ENCODE results near the gene BEST2.
A peak's percentile ranks its signal among the peaks of the same experiment; 100 is the strongest.

BEST2 gene

DNA sequence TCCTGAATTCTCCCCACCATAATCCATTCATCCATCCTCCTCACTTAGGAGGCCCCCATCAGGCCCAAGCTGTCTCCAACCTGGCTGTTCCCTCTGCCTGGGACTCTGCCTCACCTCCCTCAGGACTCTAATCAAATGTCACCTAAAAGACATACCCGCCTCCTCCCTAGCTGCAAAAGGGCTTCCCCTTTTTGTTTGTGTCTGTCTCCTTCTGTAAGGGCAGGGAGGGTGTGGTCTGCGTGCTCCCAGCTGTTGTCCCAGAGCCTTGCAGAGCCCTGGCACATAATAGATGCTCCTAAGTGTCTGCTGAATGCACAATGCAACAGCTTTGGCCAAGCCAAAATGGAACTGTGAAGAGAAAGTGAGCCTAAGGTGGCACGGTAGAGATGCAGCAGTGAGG is 21.5 kb upstream of the BEST2 start:
- DNase-seq (ENCODE audit: low spot score) (no peak), FAIRE-seq (no peak)

- FAIRE-seq (no peak), DNase-seq (ENCODE audit: low spot score) (no peak)
Measured at GRCh38 chr19:12731337-12731736, 20.3 kb upstream of the BEST2 start.

DNA sequence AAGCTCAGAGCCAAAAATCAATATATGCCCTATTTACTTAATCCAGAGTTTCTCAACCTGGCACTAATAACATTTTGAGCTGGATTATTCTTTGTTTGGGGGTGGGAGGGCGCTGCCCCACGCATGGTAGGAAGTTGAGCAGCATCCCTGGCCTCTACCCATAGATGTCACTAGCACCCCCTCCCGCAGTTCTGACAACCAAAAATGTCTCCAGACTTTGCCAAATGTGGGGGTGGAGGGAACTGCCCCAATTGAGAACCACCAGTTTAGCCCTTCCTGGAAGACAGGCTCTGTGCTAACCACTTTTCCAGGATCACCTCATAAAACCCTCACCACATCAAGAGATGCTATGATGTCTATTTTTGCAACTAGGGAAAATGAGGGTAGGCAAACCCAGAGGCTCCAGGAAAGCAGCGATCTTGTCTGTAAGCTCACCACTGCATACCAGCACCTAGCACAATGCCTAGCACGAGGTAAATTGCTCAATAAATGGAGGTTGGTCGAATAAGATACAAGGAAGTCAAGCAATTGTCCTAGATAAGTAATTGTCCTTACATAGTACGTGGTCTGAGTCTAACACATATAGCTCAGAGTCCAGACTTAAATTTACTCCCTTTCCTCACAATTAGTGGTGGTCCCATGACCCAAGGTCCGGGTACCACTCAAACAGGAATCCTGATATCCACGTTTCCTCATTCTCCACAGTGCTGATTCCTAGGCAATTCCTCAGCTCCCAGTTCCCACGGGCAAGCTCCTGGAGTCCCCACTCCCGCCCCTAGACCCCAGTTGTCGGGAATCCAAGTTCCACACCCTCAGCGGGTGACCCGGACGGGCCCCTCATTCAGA is 18.0 kb upstream of the BEST2 start:
- FAIRE-seq, result no peak
- DNase-seq (ENCODE audit: low spot score), result peak; percentile 10

GRCh38 chr19:12736995-12737834 is 14.4 kb upstream of the BEST2 start, which contains the start of gene GET3:
GET3 (plus strand) TSS chr19:12737497; CDS start chr19:12737506, 9 bp downstream.
- FAIRE-seq (peak; percentile 98), DNase-seq (ENCODE audit: low spot score) (peak; percentile 100)

- DNase-seq (ENCODE audit: low spot score), result no peak
- FAIRE-seq, result no peak
Measured at GRCh38 chr19:12737835-12738351, 13.7 kb upstream of the BEST2 start.

DNA sequence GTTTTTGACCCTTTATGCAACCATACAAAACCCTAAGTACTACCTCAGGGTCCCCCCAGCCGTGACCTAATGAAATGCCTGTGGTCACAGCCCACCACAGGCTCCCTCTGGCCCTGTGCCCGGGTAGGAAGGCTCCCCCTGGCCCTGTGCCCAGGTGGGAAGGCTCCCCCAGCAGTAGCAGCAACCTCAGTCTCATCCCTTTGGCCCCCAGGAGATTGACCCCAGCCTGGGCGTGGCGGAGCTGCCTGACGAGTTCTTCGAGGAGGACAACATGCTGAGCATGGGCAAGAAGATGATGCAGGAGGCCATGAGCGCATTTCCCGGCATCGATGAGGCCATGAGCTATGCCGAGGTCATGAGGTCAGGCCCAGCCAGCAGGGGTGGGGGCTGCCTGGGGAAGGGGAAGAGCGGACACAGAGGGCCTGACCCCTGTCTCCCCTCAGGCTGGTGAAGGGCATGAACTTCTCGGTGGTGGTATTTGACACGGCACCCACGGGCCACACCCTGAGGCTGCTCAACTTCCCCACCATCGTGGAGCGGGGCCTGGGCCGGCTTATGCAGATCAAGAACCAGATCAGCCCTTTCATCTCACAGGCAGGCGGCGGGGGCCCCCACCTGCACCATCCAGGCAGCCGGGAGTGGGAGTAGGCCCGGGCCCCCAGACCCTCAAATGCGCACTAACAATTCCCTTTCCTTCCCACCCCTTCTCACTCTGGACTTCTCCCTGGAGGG is 6.3 kb upstream of the BEST2 start:
- FAIRE-seq (peak; percentile 83), DNase-seq (ENCODE audit: low spot score) (peak; percentile 66)

- FAIRE-seq (no peak), DNase-seq (ENCODE audit: low spot score) (no peak)
Measured at GRCh38 chr19:12748489-12748888, 3.1 kb upstream of the BEST2 start.

GRCh38 chr19:12749938-12750521 is 1.6 kb upstream of the BEST2 start:
- no peak for DNase-seq (ENCODE audit: low spot score)
- no peak for FAIRE-seq

DNA sequence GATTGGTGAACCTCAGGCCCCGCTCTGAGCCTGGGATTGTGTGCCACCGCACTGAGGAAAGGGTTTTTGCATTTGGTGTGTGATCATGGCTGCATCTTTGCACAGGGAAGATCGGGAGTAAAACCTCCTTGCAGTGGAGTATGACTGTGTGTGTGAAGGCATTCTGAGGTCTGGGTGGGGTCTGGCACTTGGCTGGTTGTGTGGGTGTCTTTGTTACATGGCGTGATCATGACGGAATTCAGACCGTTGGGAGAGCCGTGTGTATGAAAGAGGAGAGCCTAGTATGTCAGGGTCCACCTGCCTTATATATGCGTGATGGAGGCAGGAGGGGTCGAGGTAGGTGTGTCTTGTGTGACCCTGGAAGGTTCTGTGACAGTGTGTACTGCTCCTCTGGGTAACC is 740 bp upstream of the BEST2 start:
- no peak for DNase-seq (ENCODE audit: low spot score)
- no peak for FAIRE-seq

DNA sequence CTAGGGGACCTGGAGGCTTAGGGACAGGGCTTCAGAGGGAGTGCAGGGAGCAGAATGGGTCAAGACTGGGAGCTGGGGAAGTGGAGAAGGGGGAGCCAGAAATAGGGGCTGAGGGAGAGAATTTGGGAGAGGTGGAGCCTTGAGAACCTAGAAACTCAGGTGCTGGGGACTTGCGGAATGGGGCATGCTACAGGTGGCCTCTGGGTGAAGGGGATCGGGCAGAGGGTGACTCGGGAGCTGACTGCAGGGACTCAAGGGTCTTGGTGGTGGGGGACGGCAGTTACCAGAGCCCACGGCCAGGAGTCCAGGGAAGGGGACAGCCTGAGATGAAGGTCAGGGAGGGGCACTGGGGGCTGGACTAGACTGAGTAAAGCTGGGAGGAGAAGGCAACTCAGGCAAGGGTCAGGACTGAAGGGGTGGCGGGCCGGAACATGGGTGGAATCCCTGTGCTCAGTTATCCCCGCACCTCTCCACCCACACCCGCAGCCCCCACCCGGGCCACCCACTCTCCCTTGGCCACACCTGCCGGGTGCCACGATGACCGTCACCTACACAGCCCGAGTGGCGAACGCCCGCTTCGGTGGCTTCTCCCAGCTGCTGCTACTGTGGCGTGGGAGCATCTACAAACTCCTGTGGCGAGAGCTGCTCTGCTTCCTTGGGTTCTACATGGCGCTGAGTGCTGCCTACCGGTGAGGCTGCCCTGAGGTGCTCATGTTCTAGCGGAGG is 628 bp downstream of the BEST2 start:
- no peak for DNase-seq (ENCODE audit: low spot score)
- no peak for FAIRE-seq

DNA sequence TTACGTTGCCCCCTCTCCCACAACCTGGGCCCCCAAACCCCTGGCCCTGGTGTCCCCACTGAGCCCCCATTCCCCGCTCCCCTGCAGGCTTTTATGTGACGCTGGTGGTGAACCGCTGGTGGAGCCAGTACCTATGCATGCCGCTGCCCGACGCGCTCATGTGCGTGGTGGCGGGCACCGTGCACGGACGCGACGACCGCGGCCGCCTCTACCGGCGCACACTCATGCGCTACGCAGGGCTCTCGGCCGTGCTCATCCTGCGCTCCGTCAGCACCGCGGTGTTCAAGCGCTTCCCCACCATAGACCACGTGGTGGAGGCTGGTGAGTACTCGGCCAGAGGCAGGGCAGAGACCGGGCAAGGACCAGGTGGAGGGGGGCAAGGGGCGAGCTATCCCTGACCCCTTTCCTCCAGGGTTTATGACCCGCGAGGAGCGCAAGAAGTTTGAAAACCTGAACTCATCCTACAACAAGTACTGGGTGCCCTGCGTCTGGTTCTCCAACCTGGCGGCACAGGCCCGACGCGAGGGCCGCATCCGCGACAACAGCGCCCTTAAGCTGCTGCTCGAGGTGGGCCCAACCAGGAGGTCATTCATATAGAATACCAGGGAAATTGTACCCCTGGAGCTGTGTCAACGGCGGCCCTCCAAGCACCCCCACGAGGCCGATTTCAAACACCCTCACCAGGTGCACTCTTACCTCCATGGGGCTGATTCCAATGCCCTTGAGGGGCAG is 3.0 kb downstream of the BEST2 start:
- DNase-seq (ENCODE audit: low spot score) (no peak), FAIRE-seq (no peak)

- no peak for FAIRE-seq
- DNase-seq (ENCODE audit: low spot score), result no peak
Measured at GRCh38 chr19:12756150-12756883, 4.7 kb downstream of the BEST2 start.

DNA sequence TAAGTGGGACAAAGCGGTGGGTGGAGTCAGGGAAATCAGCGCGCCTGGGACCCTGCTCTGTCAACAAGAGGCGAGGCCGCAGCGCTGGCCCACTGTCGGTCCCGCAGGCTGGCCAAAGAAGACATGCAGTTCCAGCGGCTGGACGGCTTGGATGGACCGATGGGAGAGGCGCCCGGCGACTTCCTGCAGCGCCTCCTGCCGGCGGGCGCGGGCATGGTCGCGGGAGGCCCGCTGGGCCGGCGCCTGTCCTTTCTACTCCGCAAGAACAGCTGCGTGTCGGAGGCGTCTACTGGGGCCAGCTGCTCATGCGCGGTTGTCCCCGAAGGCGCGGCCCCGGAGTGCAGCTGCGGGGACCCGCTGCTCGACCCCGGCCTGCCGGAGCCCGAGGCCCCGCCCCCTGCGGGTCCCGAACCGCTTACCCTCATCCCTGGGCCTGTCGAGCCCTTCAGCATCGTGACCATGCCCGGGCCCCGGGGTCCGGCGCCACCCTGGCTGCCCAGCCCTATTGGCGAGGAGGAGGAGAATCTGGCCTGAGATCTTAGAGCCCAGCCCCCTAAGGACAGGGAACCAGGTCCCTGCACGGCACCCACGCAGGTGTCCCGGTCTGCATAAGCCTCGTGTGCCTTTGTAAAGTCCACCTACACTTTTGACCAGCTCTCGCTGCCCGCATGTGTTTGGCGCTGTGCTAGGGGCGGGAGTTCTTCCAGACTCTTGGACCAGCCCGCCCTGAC is 6.1 kb downstream of the BEST2 start:
- peak; percentile 36 for DNase-seq (ENCODE audit: low spot score)
- no peak for FAIRE-seq

- FAIRE-seq (no peak), DNase-seq (ENCODE audit: low spot score) (no peak)
Measured at GRCh38 chr19:12759686-12760085, 8.1 kb downstream of the BEST2 start.

GRCh38 chr19:12763100-12763499 is 11.5 kb downstream of the BEST2 start:
- DNase-seq (ENCODE audit: low spot score) (no peak), FAIRE-seq (no peak)

GRCh38 chr19:12764698-12765097 is 13.1 kb downstream of the BEST2 start:
- DNase-seq (ENCODE audit: low spot score) (no peak), FAIRE-seq (no peak)

GRCh38 chr19:12766051-12766521 is 14.5 kb downstream of the BEST2 start:
- FAIRE-seq, result no peak
- no peak for DNase-seq (ENCODE audit: low spot score)

DNA sequence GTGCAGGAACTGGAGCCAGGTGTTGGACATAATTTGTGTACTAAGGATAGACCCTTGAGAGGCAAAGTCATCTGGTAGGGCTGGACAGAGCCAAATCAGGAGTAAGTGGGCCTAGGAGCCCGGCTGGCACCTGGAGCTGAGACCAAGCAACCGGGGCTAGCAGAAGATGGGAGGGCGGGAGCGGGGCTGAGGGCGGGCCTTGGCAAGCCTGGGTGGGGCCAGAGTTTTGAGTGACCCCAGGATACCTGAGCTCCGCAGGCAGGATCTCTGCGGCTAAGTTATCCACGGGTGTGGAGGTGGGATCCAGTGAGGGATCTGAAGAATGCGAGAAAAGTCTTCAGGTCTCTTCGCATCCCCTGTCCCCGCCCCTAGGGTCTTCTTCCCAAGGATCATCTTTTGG is 15.6 kb downstream of the BEST2 start:
- FAIRE-seq (no peak), DNase-seq (ENCODE audit: low spot score) (no peak)
